ENCODE results near the gene LSAMP. TPM values are rescaled to one million over a fixed set of nuclear protein-coding genes. Genes with fewer than 3 reads are reported as not detected.

Gene LSAMP
- total and polyA plus RNA-seq, 2 donors, result 0.71 to 1.5 TPM

DNA sequence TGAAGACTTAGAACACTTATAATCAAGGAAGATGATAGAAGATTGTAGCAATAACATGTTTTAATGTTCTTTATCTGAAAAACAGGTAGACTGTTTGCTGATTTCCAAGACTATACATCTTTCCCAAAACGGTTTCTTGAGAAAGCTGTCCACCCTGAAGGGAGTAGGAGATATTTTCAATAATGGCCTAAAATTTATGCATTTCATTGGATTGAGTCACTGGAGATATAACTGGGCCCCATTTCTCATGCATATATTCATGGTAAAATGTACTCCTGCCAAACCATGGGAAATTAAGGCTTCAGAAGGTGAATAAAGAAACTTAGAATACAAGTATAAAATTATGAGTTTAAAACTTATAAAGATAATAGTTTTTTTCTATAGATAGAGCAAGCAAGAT is 143.9 kb downstream of the LSAMP start:
- 85% methylated on average over 1 of the region's 1 CpG for WGBS

DNA sequence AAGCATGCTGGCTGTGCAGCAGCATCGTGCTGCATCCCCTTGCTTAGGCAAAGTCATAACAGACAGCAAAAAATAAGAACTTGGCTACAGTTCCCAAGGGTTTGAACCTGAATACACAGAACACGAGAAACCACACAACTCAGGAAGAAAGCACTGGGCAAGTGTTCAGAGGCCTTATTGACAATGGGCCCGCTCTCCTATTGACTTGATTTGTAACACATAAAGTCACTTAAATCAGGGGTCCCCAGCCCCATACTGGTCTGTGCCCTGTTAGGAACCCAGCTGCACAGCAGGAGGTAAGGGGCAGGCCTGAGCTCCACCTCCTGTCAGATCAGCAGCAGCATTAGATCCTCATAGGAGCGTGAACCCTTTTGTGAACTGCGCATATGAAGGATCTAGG is 145.1 kb downstream of the LSAMP start:
- DNase-seq (ENCODE audit: low read depth in 6 of 9, low spot score in 9 of 9), result no peak
- Histone ChIP-seq H3K9me3 (ENCODE audit: control insufficient read depth in 2 of 2, insufficient read depth in 1 of 2, low read length in 1 of 2) (no peaks in the 10 kb centered on the region), H3K27ac (ENCODE audit: low read depth in 1 of 2, low read length in 1 of 2) (no peak overlapping the region), H3K36me3 (ENCODE audit: control insufficient read depth in 2 of 2, insufficient read depth in 2 of 2, low read length in 1 of 2) (no peaks in the 10 kb centered on the region), H3K27me3 (ENCODE audit: control insufficient read depth in 2 of 2, insufficient read depth in 1 of 2, low read length in 1 of 2) (no peaks in the 10 kb centered on the region), H3K4me3 (ENCODE audit: low read length in 2 of 2) (no peak overlapping the region), H3K4me1 (ENCODE audit: control insufficient read depth in 2 of 2, insufficient read depth in 2 of 2, low read length in 2 of 2) (no peaks in the 10 kb centered on the region)
- WGBS, result 91% methylated on average over 5 of the region's 5 CpGs

More for the DNA sequence above, 143.9 kb downstream of the LSAMP start:
- no peaks in the 10 kb centered on the region for H3K27me3 ChIP-seq (ENCODE audit: control insufficient read depth in 2 of 2, insufficient read depth in 1 of 2, low read length in 1 of 2)
- no peaks in the 10 kb centered on the region for H3K36me3 ChIP-seq (ENCODE audit: control insufficient read depth in 2 of 2, insufficient read depth in 2 of 2, low read length in 1 of 2)
- DNase-seq (ENCODE audit: low read depth in 6 of 9, low spot score in 9 of 9), result no peak
- no peak overlapping the region for H3K4me3 ChIP-seq (ENCODE audit: low read length in 2 of 2)
- no peaks in the 10 kb centered on the region for H3K4me1 ChIP-seq (ENCODE audit: control insufficient read depth in 2 of 2, insufficient read depth in 2 of 2, low read length in 2 of 2)
- H3K9me3 ChIP-seq (ENCODE audit: control insufficient read depth in 2 of 2, insufficient read depth in 1 of 2, low read length in 1 of 2), result no peaks in the 10 kb centered on the region
- H3K27ac ChIP-seq (ENCODE audit: low read depth in 1 of 2, low read length in 1 of 2), result no peak overlapping the region

- Histone ChIP-seq H3K4me1 (ENCODE audit: control insufficient read depth in 2 of 2, insufficient read depth in 2 of 2, low read length in 2 of 2) (no peaks in the 10 kb centered on the region), H3K27me3 (ENCODE audit: control insufficient read depth in 2 of 2, insufficient read depth in 1 of 2, low read length in 1 of 2) (no peaks in the 10 kb centered on the region), H3K9me3 (ENCODE audit: control insufficient read depth in 2 of 2, insufficient read depth in 1 of 2, low read length in 1 of 2) (no peaks in the 10 kb centered on the region), H3K27ac (ENCODE audit: low read depth in 1 of 2, low read length in 1 of 2) (no peak overlapping the region), H3K4me3 (ENCODE audit: low read length in 2 of 2) (no peak overlapping the region), H3K36me3 (ENCODE audit: control insufficient read depth in 2 of 2, insufficient read depth in 2 of 2, low read length in 1 of 2) (no peaks in the 10 kb centered on the region)
- WGBS, result 81% methylated on average over 3 of the region's 3 CpGs
- no peak for DNase-seq (ENCODE audit: low read depth in 6 of 9, low spot score in 9 of 9)
Observed at GRCh38 chr3:116299646-116300081, 145.6 kb downstream of the LSAMP start.

- Histone ChIP-seq H3K9me3 (ENCODE audit: control insufficient read depth in 2 of 2, insufficient read depth in 1 of 2, low read length in 1 of 2) (no peaks in the 10 kb centered on the region), H3K4me3 (ENCODE audit: low read length in 2 of 2) (no peak overlapping the region), H3K4me1 (ENCODE audit: control insufficient read depth in 2 of 2, insufficient read depth in 2 of 2, low read length in 2 of 2) (no peaks in the 10 kb centered on the region), H3K27ac (ENCODE audit: low read depth in 1 of 2, low read length in 1 of 2) (no peak overlapping the region), H3K27me3 (ENCODE audit: control insufficient read depth in 2 of 2, insufficient read depth in 1 of 2, low read length in 1 of 2) (no peaks in the 10 kb centered on the region), H3K36me3 (ENCODE audit: control insufficient read depth in 2 of 2, insufficient read depth in 2 of 2, low read length in 1 of 2) (no peaks in the 10 kb centered on the region)
- DNase-seq (ENCODE audit: low read depth in 6 of 9, low spot score in 9 of 9), result no peak
- 73% methylated on average over 1 of the region's 1 CpG for WGBS
Observed at GRCh38 chr3:116298151-116298550, 147.1 kb downstream of the LSAMP start.

- Histone ChIP-seq H3K9me3 (ENCODE audit: control insufficient read depth in 2 of 2, insufficient read depth in 1 of 2, low read length in 1 of 2) (no peaks in the 10 kb centered on the region), H3K27me3 (ENCODE audit: control insufficient read depth in 2 of 2, insufficient read depth in 1 of 2, low read length in 1 of 2) (no peaks in the 10 kb centered on the region), H3K27ac (ENCODE audit: low read depth in 1 of 2, low read length in 1 of 2) (no peak overlapping the region), H3K4me3 (ENCODE audit: low read length in 2 of 2) (no peak overlapping the region), H3K36me3 (ENCODE audit: control insufficient read depth in 2 of 2, insufficient read depth in 2 of 2, low read length in 1 of 2) (no peaks in the 10 kb centered on the region), H3K4me1 (ENCODE audit: control insufficient read depth in 2 of 2, insufficient read depth in 2 of 2, low read length in 2 of 2) (no peaks in the 10 kb centered on the region)
- DNase-seq (ENCODE audit: low read depth in 6 of 9, low spot score in 9 of 9), result no peak
- 94% methylated on average over 4 of the region's 4 CpGs for WGBS
Observed at GRCh38 chr3:116291141-116291540, 154.1 kb downstream of the LSAMP start.

DNA sequence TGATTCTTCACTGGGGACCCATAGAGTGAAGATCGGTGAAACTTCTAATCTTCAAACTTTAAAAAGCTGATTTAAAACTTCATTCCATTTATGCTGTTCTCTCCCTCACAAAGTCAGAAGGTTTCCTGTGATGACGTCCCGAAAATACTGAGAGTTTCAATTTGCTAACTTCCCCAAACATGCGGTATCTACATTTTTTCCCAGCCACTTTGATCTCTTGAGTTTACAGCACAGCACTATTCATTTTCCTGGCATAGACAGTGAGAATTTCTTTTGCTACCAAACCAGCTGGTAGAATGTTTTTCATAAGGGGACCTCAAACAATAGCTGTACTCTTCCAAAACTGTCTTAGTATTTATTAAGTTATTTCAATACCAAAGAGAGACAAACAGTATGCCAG is 156.8 kb downstream of the LSAMP start:
- H3K9me3 ChIP-seq (ENCODE audit: control insufficient read depth in 2 of 2, insufficient read depth in 1 of 2, low read length in 1 of 2), result no peaks in the 10 kb centered on the region
- no peak for DNase-seq (ENCODE audit: low read depth in 6 of 9, low spot score in 9 of 9)
- H3K27me3 ChIP-seq (ENCODE audit: control insufficient read depth in 2 of 2, insufficient read depth in 1 of 2, low read length in 1 of 2), result no peaks in the 10 kb centered on the region
- no peak overlapping the region for H3K27ac ChIP-seq (ENCODE audit: low read depth in 1 of 2, low read length in 1 of 2)
- no peaks in the 10 kb centered on the region for H3K4me1 ChIP-seq (ENCODE audit: control insufficient read depth in 2 of 2, insufficient read depth in 2 of 2, low read length in 2 of 2)
- no peaks in the 10 kb centered on the region for H3K36me3 ChIP-seq (ENCODE audit: control insufficient read depth in 2 of 2, insufficient read depth in 2 of 2, low read length in 1 of 2)
- no peak overlapping the region for H3K4me3 ChIP-seq (ENCODE audit: low read length in 2 of 2)
- 56% methylated on average over 4 of the region's 4 CpGs for WGBS

DNA sequence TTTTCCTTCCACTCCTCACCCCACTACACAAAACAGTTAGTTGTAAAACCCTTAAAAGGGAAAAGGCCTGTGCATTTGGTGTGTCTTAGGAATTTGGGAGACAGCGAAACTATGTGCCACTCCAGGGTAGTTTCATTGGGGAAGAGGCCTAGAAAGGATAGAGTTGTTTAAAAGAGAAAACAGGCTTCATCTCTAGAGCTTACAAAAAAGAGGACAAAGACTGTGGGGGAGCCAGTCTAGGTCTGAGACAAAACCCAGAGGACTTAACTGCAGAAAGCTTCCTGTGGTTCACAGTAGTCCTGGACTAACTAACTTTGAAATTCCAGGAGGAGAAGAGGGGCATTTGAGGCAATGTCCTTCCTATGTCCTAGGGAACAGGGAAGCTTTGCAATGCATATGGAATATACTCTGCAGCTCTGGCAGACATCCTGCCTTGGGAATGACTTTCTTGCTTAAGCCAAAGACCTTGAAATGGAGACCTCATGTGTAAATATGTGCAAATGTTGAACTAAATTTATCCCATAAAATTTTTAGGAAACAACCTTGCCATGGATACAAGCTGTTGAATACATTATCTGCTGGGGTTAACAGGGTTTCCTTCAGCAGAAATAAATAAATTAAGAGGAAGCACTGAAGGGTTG is 159.4 kb downstream of the LSAMP start:
- no peaks in the 10 kb centered on the region for H3K36me3 ChIP-seq (ENCODE audit: control insufficient read depth in 2 of 2, insufficient read depth in 2 of 2, low read length in 1 of 2)
- 92% methylated on average over 1 of the region's 1 CpG for WGBS
- H3K4me3 ChIP-seq (ENCODE audit: low read length in 2 of 2), result no peak overlapping the region
- no peaks in the 10 kb centered on the region for H3K4me1 ChIP-seq (ENCODE audit: control insufficient read depth in 2 of 2, insufficient read depth in 2 of 2, low read length in 2 of 2)
- no peaks in the 10 kb centered on the region for H3K9me3 ChIP-seq (ENCODE audit: control insufficient read depth in 2 of 2, insufficient read depth in 1 of 2, low read length in 1 of 2)
- H3K27ac ChIP-seq (ENCODE audit: low read depth in 1 of 2, low read length in 1 of 2), result no peak overlapping the region
- no peak for DNase-seq (ENCODE audit: low read depth in 6 of 9, low spot score in 9 of 9)
- H3K27me3 ChIP-seq (ENCODE audit: control insufficient read depth in 2 of 2, insufficient read depth in 1 of 2, low read length in 1 of 2), result no peaks in the 10 kb centered on the region

GRCh38 chr3:116281313-116282143 is 163.8 kb downstream of the LSAMP start:
- DNase-seq (ENCODE audit: low read depth in 6 of 9, low spot score in 9 of 9), result no peak
- Histone ChIP-seq H3K27ac (ENCODE audit: low read depth in 1 of 2, low read length in 1 of 2) (no peak overlapping the region), H3K9me3 (ENCODE audit: control insufficient read depth in 2 of 2, insufficient read depth in 1 of 2, low read length in 1 of 2) (no peaks in the 10 kb centered on the region), H3K4me1 (ENCODE audit: control insufficient read depth in 2 of 2, insufficient read depth in 2 of 2, low read length in 2 of 2) (no peaks in the 10 kb centered on the region), H3K4me3 (ENCODE audit: low read length in 2 of 2) (no peak overlapping the region), H3K27me3 (ENCODE audit: control insufficient read depth in 2 of 2, insufficient read depth in 1 of 2, low read length in 1 of 2) (no peaks in the 10 kb centered on the region), H3K36me3 (ENCODE audit: control insufficient read depth in 2 of 2, insufficient read depth in 2 of 2, low read length in 1 of 2) (no peaks in the 10 kb centered on the region)
- 67% methylated on average over 4 of the region's 4 CpGs for WGBS

DNA sequence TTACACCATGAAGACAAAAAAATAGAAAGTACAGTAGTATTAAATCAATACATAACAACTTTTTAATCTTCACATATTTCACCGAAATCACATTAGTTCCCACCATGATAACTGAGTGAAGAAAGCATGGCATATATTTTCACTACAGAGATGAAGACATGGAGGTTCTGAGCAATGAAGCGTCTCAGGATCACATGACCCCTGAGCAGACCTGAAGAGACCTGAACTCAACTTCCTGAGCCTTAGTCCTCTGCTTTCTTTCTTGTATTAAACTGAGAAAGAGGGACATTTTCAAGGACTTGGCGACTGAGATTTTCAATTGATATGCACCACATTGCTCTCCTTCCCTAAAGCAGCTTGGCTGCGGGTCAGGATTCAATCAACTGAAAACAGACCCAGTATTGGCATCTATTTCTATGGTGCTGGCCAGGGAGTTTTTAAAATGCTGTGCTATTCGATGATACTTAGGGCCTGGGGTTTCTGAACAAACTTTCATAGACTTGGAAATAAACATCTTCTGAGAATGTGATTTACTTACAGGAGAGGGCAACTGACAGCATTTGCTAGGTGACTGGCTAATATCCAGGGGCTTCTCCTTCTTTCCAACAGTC is 165.1 kb downstream of the LSAMP start:
- Histone ChIP-seq H3K4me1 (ENCODE audit: control insufficient read depth in 2 of 2, insufficient read depth in 2 of 2, low read length in 2 of 2) (no peaks in the 10 kb centered on the region), H3K4me3 (ENCODE audit: low read length in 2 of 2) (no peak overlapping the region), H3K27me3 (ENCODE audit: control insufficient read depth in 2 of 2, insufficient read depth in 1 of 2, low read length in 1 of 2) (no peaks in the 10 kb centered on the region), H3K9me3 (ENCODE audit: control insufficient read depth in 2 of 2, insufficient read depth in 1 of 2, low read length in 1 of 2) (no peaks in the 10 kb centered on the region), H3K36me3 (ENCODE audit: control insufficient read depth in 2 of 2, insufficient read depth in 2 of 2, low read length in 1 of 2) (no peaks in the 10 kb centered on the region), H3K27ac (ENCODE audit: low read depth in 1 of 2, low read length in 1 of 2) (no peak overlapping the region)
- no peak for DNase-seq (ENCODE audit: low read depth in 6 of 9, low spot score in 9 of 9)
- 85% methylated on average over 5 of the region's 5 CpGs for WGBS
